ENCODE measurements around the gene TMEM273.

TMEM273 gene

GRCh38 chr10:49187950-49188761, at the start of gene TMEM273:
TSS of gene TMEM273 (minus strand) at chr10:49188391. CDS start at chr10:49188336, 55 bp downstream.
- no peaks in the 10 kb centered on the region for H4K20me1 ChIP-seq (ENCODE audit: insufficient read depth, low read length)
- no peak for TF ChIP-seq CTCF (IDR thresholded peaks at IDR 0.05; ENCODE audit: borderline replicate concordance, extremely low read depth, low read length, poor library complexity, severe bottlenecking)
- TF ChIP-seq EZH2 (IDR thresholded peaks at IDR 0.05; ENCODE audit: borderline replicate concordance, low read depth, low read length, severe bottlenecking), result no peak
- H3K4me1 ChIP-seq (ENCODE audit: insufficient read depth, low read length), result peaks cover 57% of the 10 kb centered on the region
- H3K4me2 ChIP-seq (ENCODE audit: insufficient read depth, low read length), result peak within 1 kb of the TSS; percentile 57
- no peaks in the 10 kb centered on the region for H3K9me3 ChIP-seq (ENCODE audit: insufficient read depth, low read length, severe bottlenecking)
- no peaks in the 10 kb centered on the region for H3K36me3 ChIP-seq (ENCODE audit: insufficient read depth, low read length)
- peak within 1 kb of the TSS; percentile 42 for H3K27ac ChIP-seq (ENCODE audit: low read length)
- H3K79me2 ChIP-seq (ENCODE audit: insufficient read depth, low read length), result no peaks in the 10 kb centered on the region
- peak; percentile 80 for ATAC-seq (ENCODE audit: insufficient read depth, low read depth)
- H2AFZ ChIP-seq (ENCODE audit: low read depth, low read length), result peak within 1 kb of the TSS; percentile 64; the same call in 1 of the 2 replicates
- peak within 1 kb of the TSS in 1 of 2 experiments; percentile 53; a peak in 2 of 4 replicates for H3K4me3 ChIP-seq (ENCODE audit: low read depth in 1 of 2, low read length in 2 of 2)
- peak within 1 kb of the TSS; percentile 46 for H3K9ac ChIP-seq (ENCODE audit: low read depth, low read length)
- peak; percentile 70 for DNase-seq
- H3K27me3 ChIP-seq (ENCODE audit: insufficient read depth, low read length, poor library complexity), result no peaks in the 10 kb centered on the region

GRCh38 chr10:49237985-49238384, 49.8 kb upstream of the TMEM273 start:
- no peak overlapping the region for H3K9ac ChIP-seq (ENCODE audit: low read depth, low read length)
- no peak overlapping the region for H3K4me3 ChIP-seq (ENCODE audit: low read depth in 1 of 2, low read length in 2 of 2)

GRCh38 chr10:49235392-49235791, 47.2 kb upstream of the TMEM273 start:
- Histone ChIP-seq H3K36me3 (ENCODE audit: insufficient read depth, low read length) (no peaks in the 10 kb centered on the region), H3K4me1 (ENCODE audit: insufficient read depth, low read length) (no peaks in the 10 kb centered on the region), H3K79me2 (ENCODE audit: insufficient read depth, low read length) (no peaks in the 10 kb centered on the region), H3K4me2 (ENCODE audit: insufficient read depth, low read length) (no peak overlapping the region), H3K9me3 (ENCODE audit: insufficient read depth, low read length, severe bottlenecking) (no peaks in the 10 kb centered on the region), H3K4me3 (ENCODE audit: low read depth in 1 of 2, low read length in 2 of 2) (no peak overlapping the region), H3K9ac (ENCODE audit: low read depth, low read length) (no peak overlapping the region), H2AFZ (ENCODE audit: low read depth, low read length) (no peak overlapping the region), H4K20me1 (ENCODE audit: insufficient read depth, low read length) (no peaks in the 10 kb centered on the region), H3K27me3 (ENCODE audit: insufficient read depth, low read length, poor library complexity) (no peaks in the 10 kb centered on the region), H3K27ac (ENCODE audit: low read length) (no peak overlapping the region)
- TF ChIP-seq CTCF (IDR thresholded peaks at IDR 0.05; ENCODE audit: borderline replicate concordance, extremely low read depth, low read length, poor library complexity, severe bottlenecking), result no peak
- no peak for TF ChIP-seq EZH2 (IDR thresholded peaks at IDR 0.05; ENCODE audit: borderline replicate concordance, low read depth, low read length, severe bottlenecking)
- ATAC-seq (ENCODE audit: insufficient read depth, low read depth), result no peak
- no peak for DNase-seq

More at GRCh38 chr10:49237985-49238384, 49.8 kb upstream of the TMEM273 start:
- Histone ChIP-seq H3K27me3 (ENCODE audit: insufficient read depth, low read length, poor library complexity) (no peaks in the 10 kb centered on the region), H3K9me3 (ENCODE audit: insufficient read depth, low read length, severe bottlenecking) (no peaks in the 10 kb centered on the region), H4K20me1 (ENCODE audit: insufficient read depth, low read length) (no peaks in the 10 kb centered on the region), H3K4me1 (ENCODE audit: insufficient read depth, low read length) (no peaks in the 10 kb centered on the region), H3K79me2 (ENCODE audit: insufficient read depth, low read length) (no peaks in the 10 kb centered on the region), H3K4me2 (ENCODE audit: insufficient read depth, low read length) (no peak overlapping the region), H3K27ac (ENCODE audit: low read length) (no peak overlapping the region), H3K36me3 (ENCODE audit: insufficient read depth, low read length) (no peaks in the 10 kb centered on the region), H2AFZ (ENCODE audit: low read depth, low read length) (no peak overlapping the region)
- no peak for ATAC-seq (ENCODE audit: insufficient read depth, low read depth)
- no peak for DNase-seq
- TF ChIP-seq EZH2 (IDR thresholded peaks at IDR 0.05; ENCODE audit: borderline replicate concordance, low read depth, low read length, severe bottlenecking) (no peak), CTCF (IDR thresholded peaks at IDR 0.05; ENCODE audit: borderline replicate concordance, extremely low read depth, low read length, poor library complexity, severe bottlenecking) (no peak)

All from DND-41 (cell line).